ENCODE measurements around the gene RNF225.

The RNF225 gene

DNA sequence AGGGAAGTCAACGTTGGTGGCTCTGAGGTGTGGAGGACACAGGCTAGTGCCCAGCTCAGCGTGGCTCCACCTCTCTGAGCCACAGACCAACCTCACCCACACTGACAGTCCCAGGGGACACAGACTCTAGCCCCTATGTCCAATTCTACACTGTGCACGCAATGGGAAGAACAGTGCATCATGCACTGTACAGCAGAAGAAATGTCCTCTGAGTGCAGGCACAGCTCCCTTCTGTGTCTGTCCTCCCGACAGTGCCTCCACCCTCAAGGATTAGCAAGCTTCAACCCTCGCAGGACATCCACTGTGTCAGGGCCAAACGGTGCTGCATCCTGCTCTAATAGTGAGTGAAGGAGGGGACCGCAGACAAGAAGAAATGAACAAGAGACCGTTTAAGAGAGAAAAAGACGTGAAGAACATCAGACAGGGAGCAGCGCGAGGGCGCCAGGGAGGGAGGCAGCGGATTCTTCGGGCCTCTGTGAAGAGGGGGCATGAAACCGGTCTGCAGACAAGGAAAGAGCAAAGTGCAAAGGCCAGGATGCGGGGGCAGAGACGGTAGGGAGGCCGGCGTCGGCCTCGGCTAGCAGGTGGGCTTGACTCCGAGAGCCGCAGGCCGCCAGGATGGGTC, 15.3 kb upstream of the RNF225 start:
- H3K4me3 ChIP-seq (ENCODE audit: low read depth in 1 of 2, low read length in 2 of 2) = peak overlapping the region; percentile 85 to 90
- H3K36me3 ChIP-seq (ENCODE audit: control insufficient read depth in 1 of 2, insufficient read depth in 2 of 2, low read length in 2 of 2) = no peaks in the 10 kb centered on the region
- H3K27ac ChIP-seq (ENCODE audit: low read depth, low read length) = peak overlapping the region; percentile 84
- H3K4me1 ChIP-seq (ENCODE audit: control insufficient read depth in 1 of 2, insufficient read depth in 2 of 2, low read length in 2 of 2) = peaks cover 15 to 24% of the 10 kb centered on the region in 2 donors
- H3K9ac ChIP-seq (ENCODE audit: low read depth in 1 of 2, low read length in 2 of 2) = peak overlapping the region; percentile 71 to 88
- H3K9me3 ChIP-seq (ENCODE audit: control insufficient read depth in 1 of 2, low read length in 2 of 2) = no peaks in the 10 kb centered on the region
- H3K27me3 ChIP-seq (ENCODE audit: control insufficient read depth in 1 of 2, insufficient read depth in 2 of 2, low read length in 2 of 2) = no peaks in the 10 kb centered on the region

DNA sequence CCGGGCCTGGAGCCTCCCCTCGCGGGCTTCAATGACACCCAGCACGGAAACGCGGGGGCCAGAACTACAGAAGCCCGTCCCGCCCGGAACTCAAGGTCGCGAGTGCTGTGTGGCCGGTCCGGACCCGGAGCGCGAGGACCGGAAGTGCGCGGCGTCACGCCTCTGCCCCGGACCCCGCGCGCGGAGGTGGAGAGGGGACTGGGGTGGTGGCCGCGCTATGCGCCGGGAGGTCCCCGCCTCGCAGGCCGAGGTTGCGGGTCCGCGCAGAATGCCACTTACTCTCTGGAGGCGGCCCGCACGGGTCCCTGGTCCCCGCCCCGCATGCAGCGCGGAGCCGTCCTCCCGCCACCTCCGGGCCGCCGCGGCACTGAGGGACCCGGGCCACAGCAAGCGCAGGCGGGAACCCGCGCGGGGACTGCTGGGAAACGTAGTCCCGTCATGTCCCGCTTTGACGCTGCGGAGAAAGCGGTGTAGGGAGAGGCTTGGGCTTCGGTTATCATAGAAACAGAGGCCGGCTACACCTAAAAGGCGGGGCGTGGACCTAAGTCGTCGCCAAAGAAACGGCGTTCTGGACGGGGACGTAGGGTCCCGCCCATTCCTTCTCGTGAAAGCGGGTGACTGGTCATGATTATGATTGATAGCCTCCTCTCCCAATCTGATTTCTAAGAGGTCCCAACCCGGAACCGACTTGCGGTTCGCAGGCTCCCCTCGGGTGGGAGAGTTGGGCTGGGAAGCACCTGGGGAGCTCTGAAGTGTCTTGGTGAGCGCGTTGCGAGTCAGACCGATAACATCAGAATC, 14.6 kb upstream of the RNF225 start, which contains the start of gene ZNF837:
TSS of gene ZNF837 (minus strand) at position 369 of the 798 bp plus-strand sequence. CDS start 11,698 bp downstream, outside the sequence.
- Histone ChIP-seq H3K27me3 (ENCODE audit: control insufficient read depth in 1 of 2, insufficient read depth in 2 of 2, low read length in 2 of 2) (no peaks in the 10 kb centered on the region), H3K4me3 (ENCODE audit: low read depth in 1 of 2, low read length in 2 of 2) (peak within 1 kb of the TSS; percentile 85 to 90), H3K4me1 (ENCODE audit: control insufficient read depth in 1 of 2, insufficient read depth in 2 of 2, low read length in 2 of 2) (peaks cover 19 to 31% of the 10 kb centered on the region in 2 donors), H3K27ac (ENCODE audit: low read depth, low read length) (peak within 1 kb of the TSS; percentile 84), H3K9ac (ENCODE audit: low read depth in 1 of 2, low read length in 2 of 2) (peak within 1 kb of the TSS; percentile 72 to 88), H3K9me3 (ENCODE audit: control insufficient read depth in 1 of 2, low read length in 2 of 2) (no peaks in the 10 kb centered on the region), H3K36me3 (ENCODE audit: control insufficient read depth in 1 of 2, insufficient read depth in 2 of 2, low read length in 2 of 2) (no peaks in the 10 kb centered on the region)

DNA sequence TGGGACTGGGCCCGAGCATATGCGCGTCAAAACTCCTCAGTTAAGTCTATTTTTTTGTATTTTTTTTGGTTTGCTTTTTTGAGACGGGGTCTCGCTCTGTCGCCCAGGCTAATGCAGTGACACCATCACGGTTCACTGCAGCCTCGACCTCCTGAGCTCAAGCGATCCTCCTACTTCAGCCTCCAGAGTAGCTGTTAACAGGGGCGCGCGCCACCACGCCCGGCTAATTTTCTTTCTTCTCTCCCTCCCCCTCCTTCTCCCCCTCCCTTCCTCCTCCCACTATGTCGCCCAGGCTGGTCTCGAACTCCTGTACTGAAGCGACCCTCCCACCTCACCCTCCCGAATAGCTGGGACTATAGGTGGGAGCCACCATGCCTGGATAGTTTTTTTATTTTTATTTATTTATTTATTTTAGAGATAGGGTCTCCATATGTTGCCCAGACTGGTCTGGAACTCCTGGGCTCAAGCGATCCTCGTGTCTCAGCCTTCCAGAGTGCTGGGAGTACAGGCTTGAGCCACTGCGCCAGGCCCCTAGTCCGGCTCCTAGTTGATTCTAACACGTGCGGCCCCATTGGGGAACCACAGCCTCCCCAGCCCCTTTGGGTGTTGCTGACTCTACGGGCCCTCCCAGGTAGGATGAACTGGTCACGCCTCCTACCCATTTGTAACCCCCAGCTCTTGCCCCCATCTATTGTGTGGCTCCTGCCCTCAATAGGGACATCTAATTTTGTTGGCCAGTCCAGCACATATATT, 13.8 kb upstream of the RNF225 start:
- Histone ChIP-seq H3K27me3 (ENCODE audit: control insufficient read depth in 1 of 2, insufficient read depth in 2 of 2, low read length in 2 of 2) (no peaks in the 10 kb centered on the region), H3K36me3 (ENCODE audit: control insufficient read depth in 1 of 2, insufficient read depth in 2 of 2, low read length in 2 of 2) (no peaks in the 10 kb centered on the region), H3K9me3 (ENCODE audit: control insufficient read depth in 1 of 2, low read length in 2 of 2) (no peaks in the 10 kb centered on the region), H3K27ac (ENCODE audit: low read depth, low read length) (peak overlapping the region; percentile 75), H3K9ac (ENCODE audit: low read depth in 1 of 2, low read length in 2 of 2) (peak overlapping the region; percentile 72 to 76), H3K4me3 (ENCODE audit: low read depth in 1 of 2, low read length in 2 of 2) (peak overlapping the region; percentile 76 to 90), H3K4me1 (ENCODE audit: control insufficient read depth in 1 of 2, insufficient read depth in 2 of 2, low read length in 2 of 2) (peaks cover 23 to 34% of the 10 kb centered on the region in 2 donors)

DNA sequence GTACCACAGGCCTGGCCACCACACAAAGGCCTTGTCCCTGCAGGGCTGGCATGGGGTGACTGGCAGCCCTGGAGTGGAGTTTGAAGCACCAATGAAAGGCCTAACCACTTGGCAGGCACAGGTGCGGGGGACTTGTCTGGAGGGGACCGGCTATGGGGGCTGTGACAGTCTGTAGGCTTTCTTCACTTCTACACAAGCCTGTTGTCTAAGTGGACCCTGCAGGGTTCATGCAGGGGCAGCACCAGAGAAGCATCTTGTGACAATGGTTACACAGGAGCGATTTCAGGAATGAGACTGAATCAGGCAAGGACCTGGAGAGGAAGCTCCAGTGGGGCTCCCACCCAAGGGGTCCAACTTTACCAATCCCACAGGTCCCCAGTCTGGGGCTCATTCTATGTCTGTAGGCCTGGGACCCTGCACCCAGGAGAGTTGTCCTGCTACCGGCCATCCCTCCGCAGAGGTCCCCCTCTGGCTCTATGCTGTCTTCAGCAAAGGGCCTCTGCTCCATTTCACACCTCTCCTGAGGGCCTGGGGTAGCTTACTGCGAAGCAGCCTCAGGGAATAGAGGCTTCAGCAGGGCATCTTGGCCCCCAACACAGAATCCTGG, 12.4 kb upstream of the RNF225 start:
- H3K9ac ChIP-seq (ENCODE audit: low read depth in 1 of 2, low read length in 2 of 2) = no peak overlapping the region
- no peaks in the 10 kb centered on the region for H3K9me3 ChIP-seq (ENCODE audit: control insufficient read depth in 1 of 2, low read length in 2 of 2)
- no peaks in the 10 kb centered on the region for H3K27me3 ChIP-seq (ENCODE audit: control insufficient read depth in 1 of 2, insufficient read depth in 2 of 2, low read length in 2 of 2)
- H3K27ac ChIP-seq (ENCODE audit: low read depth, low read length) = no peak overlapping the region
- H3K4me1 ChIP-seq (ENCODE audit: control insufficient read depth in 1 of 2, insufficient read depth in 2 of 2, low read length in 2 of 2) = peaks cover 28 to 42% of the 10 kb centered on the region in 2 donors
- peaks cover 0 to 1% of the 10 kb centered on the region in 2 donors for H3K36me3 ChIP-seq (ENCODE audit: control insufficient read depth in 1 of 2, insufficient read depth in 2 of 2, low read length in 2 of 2)
- no peak overlapping the region for H3K4me3 ChIP-seq (ENCODE audit: low read depth in 1 of 2, low read length in 2 of 2)

DNA sequence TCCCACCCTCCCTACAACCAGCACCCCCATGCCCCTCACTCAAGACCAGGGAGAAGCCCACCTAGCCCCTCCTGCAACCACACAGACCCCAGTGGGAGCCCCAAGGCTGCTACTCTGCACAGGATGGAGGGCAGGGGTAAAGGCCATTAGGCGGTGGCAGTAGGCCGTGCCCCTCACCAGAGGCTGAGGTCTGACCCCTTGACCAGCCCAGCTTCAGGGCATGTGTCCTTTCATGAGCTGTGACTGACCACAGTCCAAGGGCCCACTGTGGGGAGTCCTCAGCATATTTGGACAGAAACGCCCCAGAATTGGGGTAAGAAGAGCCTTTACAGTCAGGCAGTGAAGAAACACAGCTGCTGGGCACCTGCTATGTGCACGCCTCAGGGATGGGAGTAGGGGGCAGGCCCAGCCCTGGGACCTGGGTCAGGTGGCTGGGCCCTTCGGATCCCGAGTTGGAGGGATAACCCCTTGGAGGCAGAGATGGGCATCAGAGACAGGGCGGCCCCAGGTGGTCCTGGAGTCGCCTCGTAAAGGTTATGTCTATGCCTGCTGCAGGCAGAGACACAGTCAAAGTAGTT, 10.1 kb upstream of the RNF225 start:
- Histone ChIP-seq H3K36me3 (ENCODE audit: control insufficient read depth in 1 of 2, insufficient read depth in 2 of 2, low read length in 2 of 2) (peaks cover 0 to 13% of the 10 kb centered on the region in 2 donors), H3K9ac (ENCODE audit: low read depth in 1 of 2, low read length in 2 of 2) (peak overlapping the region; percentile 71 to 95), H3K27ac (ENCODE audit: low read depth, low read length) (no peak overlapping the region), H3K4me3 (ENCODE audit: low read depth in 1 of 2, low read length in 2 of 2) (peak overlapping the region; percentile 90 to 96), H3K4me1 (ENCODE audit: control insufficient read depth in 1 of 2, insufficient read depth in 2 of 2, low read length in 2 of 2) (peaks cover 27 to 40% of the 10 kb centered on the region in 2 donors), H3K9me3 (ENCODE audit: control insufficient read depth in 1 of 2, low read length in 2 of 2) (no peaks in the 10 kb centered on the region), H3K27me3 (ENCODE audit: control insufficient read depth in 1 of 2, insufficient read depth in 2 of 2, low read length in 2 of 2) (no peaks in the 10 kb centered on the region)

DNA sequence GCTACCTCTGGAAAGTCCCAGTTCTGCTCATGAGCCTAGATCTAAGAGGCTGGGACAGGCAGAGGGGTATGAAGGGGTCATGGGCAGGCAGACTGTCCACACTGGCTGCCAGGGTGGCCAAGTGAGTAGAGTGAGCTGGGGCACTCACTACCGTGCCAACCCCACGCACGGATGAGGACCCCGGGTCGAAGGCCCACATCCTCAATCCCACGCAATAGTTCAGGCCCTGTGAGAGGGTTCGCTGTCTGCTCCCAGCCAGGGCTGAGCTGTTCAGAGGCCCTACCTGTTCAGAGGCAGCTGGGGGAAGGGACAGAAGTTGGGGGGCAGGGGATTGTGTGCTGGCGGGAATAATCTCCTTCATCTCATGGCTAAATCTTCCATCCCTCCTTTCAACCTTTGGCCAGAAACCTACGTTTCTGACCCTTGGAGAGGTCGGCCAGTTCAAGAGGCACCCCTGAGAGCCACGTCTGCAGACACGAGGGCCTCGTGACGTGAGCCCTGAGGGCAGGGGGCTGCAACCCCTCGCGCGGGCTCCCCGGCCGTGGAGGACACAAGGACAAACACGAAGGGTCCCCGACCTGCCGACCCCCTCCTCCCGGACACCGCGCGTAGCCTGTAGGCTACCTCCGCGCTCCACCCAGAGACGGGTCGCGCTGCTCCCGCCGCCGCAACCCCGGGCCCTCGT, 9.4 kb upstream of the RNF225 start:
- Histone ChIP-seq H3K4me1 (ENCODE audit: control insufficient read depth in 1 of 2, insufficient read depth in 2 of 2, low read length in 2 of 2) (peaks cover 27 to 40% of the 10 kb centered on the region in 2 donors), H3K4me3 (ENCODE audit: low read depth in 1 of 2, low read length in 2 of 2) (peak overlapping the region; percentile 90 to 96), H3K27ac (ENCODE audit: low read depth, low read length) (peak overlapping the region; percentile 98)

DNA sequence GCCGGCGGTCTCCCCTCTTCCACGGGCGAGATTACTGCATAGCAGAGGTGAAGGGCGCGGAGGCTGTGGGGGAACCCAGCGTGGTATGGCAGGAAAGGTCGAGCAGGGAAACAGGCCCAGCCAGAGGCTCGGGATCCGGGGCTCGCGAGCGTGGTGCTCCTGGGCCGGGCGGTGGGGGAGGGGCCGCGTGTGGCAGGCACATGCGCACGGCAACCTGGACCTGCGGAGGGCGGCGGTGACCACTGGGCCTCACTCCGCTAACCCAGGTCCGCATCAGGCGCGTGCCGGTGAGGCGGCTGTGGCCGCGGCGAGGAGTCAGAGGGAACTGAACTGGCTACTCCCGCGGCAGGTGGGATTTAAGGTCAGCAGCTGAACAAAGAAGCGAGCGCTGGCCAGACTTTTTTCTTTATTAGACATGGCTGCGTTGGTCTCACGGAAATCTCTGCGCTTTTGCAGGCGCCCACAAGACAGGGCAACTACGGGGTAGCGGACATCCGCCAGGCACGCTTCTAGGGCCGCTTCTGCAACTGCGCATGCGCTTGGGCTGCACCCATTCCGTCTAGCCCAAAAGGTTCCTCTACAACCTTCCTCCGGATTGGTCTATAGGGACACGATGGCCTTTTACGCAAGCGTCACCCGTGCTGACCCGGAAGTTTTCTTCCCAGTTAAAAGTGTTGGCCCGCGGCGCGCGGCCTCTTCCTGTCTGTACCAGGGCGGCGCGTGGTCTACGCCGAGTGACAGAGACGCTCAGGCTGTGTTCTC, 8.7 kb upstream of the RNF225 start, which contains the start of gene RPS5:
TSS of gene RPS5 (plus strand) at position 694 of the 762 bp plus-strand sequence. CDS start 869 bp downstream, outside the sequence.
- no peaks in the 10 kb centered on the region for H3K27me3 ChIP-seq (ENCODE audit: control insufficient read depth in 1 of 2, insufficient read depth in 2 of 2, low read length in 2 of 2)
- H3K9me3 ChIP-seq (ENCODE audit: control insufficient read depth in 1 of 2, low read length in 2 of 2) = no peaks in the 10 kb centered on the region
- H3K4me3 ChIP-seq (ENCODE audit: low read depth in 1 of 2, low read length in 2 of 2) = peak within 1 kb of the TSS; percentile 90 to 96
- peaks cover 27 to 39% of the 10 kb centered on the region in 2 donors for H3K4me1 ChIP-seq (ENCODE audit: control insufficient read depth in 1 of 2, insufficient read depth in 2 of 2, low read length in 2 of 2)
- H3K9ac ChIP-seq (ENCODE audit: low read depth in 1 of 2, low read length in 2 of 2) = peak within 1 kb of the TSS; percentile 71 to 95
- peak within 1 kb of the TSS; percentile 98 for H3K27ac ChIP-seq (ENCODE audit: low read depth, low read length)
- H3K36me3 ChIP-seq (ENCODE audit: control insufficient read depth in 1 of 2, insufficient read depth in 2 of 2, low read length in 2 of 2) = peaks cover 5 to 22% of the 10 kb centered on the region in 2 donors

More for the DNA sequence above, 9.4 kb upstream of the RNF225 start:
- Histone ChIP-seq H3K36me3 (ENCODE audit: control insufficient read depth in 1 of 2, insufficient read depth in 2 of 2, low read length in 2 of 2) (peaks cover 5 to 18% of the 10 kb centered on the region in 2 donors), H3K9me3 (ENCODE audit: control insufficient read depth in 1 of 2, low read length in 2 of 2) (no peaks in the 10 kb centered on the region), H3K9ac (ENCODE audit: low read depth in 1 of 2, low read length in 2 of 2) (peak overlapping the region; percentile 71 to 95), H3K27me3 (ENCODE audit: control insufficient read depth in 1 of 2, insufficient read depth in 2 of 2, low read length in 2 of 2) (no peaks in the 10 kb centered on the region)

DNA sequence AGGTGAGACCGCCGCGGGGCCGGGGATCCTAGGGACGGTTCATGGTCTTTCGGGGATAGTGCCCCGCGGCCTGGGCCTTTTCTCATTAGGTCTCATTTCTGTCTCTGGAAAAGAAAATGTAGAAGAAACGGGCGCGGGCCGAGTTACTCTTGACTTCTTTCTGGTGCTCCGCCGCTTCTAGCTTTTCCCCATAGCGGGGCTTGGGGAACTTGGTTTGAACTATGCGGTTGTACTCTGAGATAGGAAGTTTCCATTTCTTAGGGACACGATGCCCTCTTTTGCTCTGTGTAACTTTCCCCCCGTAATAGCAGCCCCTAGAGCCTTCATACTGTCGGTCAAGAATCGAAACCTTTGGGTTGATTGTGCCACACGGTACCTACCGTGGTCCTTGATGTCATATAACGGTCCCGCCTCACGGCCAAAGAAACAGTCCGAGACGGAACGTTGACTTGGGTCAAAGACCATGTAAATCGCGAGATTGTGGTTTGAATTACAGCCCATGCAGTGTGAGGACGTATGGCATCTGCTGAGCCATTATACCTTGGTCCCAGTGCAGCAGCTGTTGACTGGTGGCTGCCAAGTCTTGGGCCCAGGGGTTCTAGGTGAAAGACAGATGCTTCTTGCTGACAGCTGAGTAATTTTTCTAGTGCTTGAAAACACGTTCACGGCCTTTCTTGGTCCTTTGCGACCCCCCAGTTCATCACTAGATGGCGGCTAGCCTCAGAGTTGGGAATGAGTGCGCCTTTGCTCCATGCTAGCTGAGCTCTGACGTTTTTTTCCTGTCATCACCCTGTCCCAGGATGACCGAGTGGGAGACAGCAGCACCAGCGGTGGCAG, 7.9 kb upstream of the RNF225 start:
- Histone ChIP-seq H3K9me3 (ENCODE audit: control insufficient read depth in 1 of 2, low read length in 2 of 2) (no peaks in the 10 kb centered on the region), H3K4me3 (ENCODE audit: low read depth in 1 of 2, low read length in 2 of 2) (peak overlapping the region; percentile 90 to 96), H3K36me3 (ENCODE audit: control insufficient read depth in 1 of 2, insufficient read depth in 2 of 2, low read length in 2 of 2) (peaks cover 5 to 23% of the 10 kb centered on the region in 2 donors), H3K9ac (ENCODE audit: low read depth in 1 of 2, low read length in 2 of 2) (peak overlapping the region; percentile 71 to 81), H3K27ac (ENCODE audit: low read depth, low read length) (no peak overlapping the region), H3K27me3 (ENCODE audit: control insufficient read depth in 1 of 2, insufficient read depth in 2 of 2, low read length in 2 of 2) (no peaks in the 10 kb centered on the region), H3K4me1 (ENCODE audit: control insufficient read depth in 1 of 2, insufficient read depth in 2 of 2, low read length in 2 of 2) (peaks cover 23 to 33% of the 10 kb centered on the region in 2 donors)

Measured in duodenal mucosa (tissue), 2 donors.